Astrocyte (in vitro differentiated cells and primary cell): ENCODE data around the gene CCDC32. TPM values are rescaled to one million over a fixed set of nuclear protein-coding genes. Genes with fewer than 3 reads are reported as not detected.

Source experiments
- DNase-seq: peaks from one replicate; pipeline ENCODE4 v3.0.0-alpha.2; 2010; ENCODE audit warnings: low read depth
- FAIRE-seq: peaks from 2 replicates; lab custom pipeline; 2011; peaks lifted over from hg19 to GRCh38; lab: Jason Lieb, UNC
- H2AFZ ChIP-seq: 2 replicates; pipeline ENCODE4 v1.6.0; 2012; ENCODE audit warnings: low read depth, low read length, inconsistent platforms
- H3K27ac ChIP-seq: 2 replicates; pipeline ENCODE4 v1.5.1; 2011; ENCODE audit warnings: low read depth, low read length, inconsistent platforms
- H3K27me3 ChIP-seq: 2 replicates; pipeline ENCODE4 v1.6.0; 2011; ENCODE audit warnings: low read length, inconsistent platforms; ENCODE audit not compliant: insufficient read depth
- H3K36me3 ChIP-seq: 2 replicates; pipeline ENCODE4 v1.5.1; 2011; ENCODE audit warnings: low read length, inconsistent platforms; ENCODE audit not compliant: insufficient read depth
- H3K4me1 ChIP-seq: 2 replicates; pipeline ENCODE4 v1.5.1; 2011; ENCODE audit warnings: low read length, inconsistent platforms; ENCODE audit not compliant: insufficient read depth
- H3K4me2 ChIP-seq: 2 replicates; pipeline ENCODE4 v1.6.0; 2012; ENCODE audit warnings: low read length, inconsistent platforms
- H3K4me3 ChIP-seq: 2 replicates; pipeline ENCODE4 v1.5.1; 2011; ENCODE audit warnings: low read depth, mild to moderate bottlenecking, low read length, inconsistent platforms; ENCODE audit not compliant: insufficient read depth
- H3K79me2 ChIP-seq: 2 replicates; pipeline ENCODE4 v1.6.0; 2012; ENCODE audit warnings: mild to moderate bottlenecking, low read length, inconsistent platforms; ENCODE audit not compliant: insufficient read depth
- H3K9ac ChIP-seq: 2 replicates; pipeline ENCODE4 v1.6.0; 2012; ENCODE audit warnings: mild to moderate bottlenecking, low read length, inconsistent platforms
- H3K9me3 ChIP-seq: 2 replicates; pipeline ENCODE4 v1.5.1; 2012; ENCODE audit warnings: low read depth, mild to moderate bottlenecking, low read length, inconsistent platforms; ENCODE audit not compliant: insufficient read depth
- H4K20me1 ChIP-seq: 2 replicates; pipeline ENCODE4 v1.6.0; 2012; ENCODE audit warnings: low read length, inconsistent platforms; ENCODE audit not compliant: insufficient read depth
- H3K27ac Mint-ChIP-seq: one replicate; pipeline ENCODE4 v1.8.0; 2021; ENCODE audit warnings: mild to moderate bottlenecking, mixed read lengths; ENCODE audit not compliant: unreplicated experiment
- H3K27me3 Mint-ChIP-seq: one replicate; pipeline ENCODE4 v1.8.0; 2021; ENCODE audit warnings: low read depth, mixed read lengths; ENCODE audit not compliant: unreplicated experiment
- H3K36me3 Mint-ChIP-seq: one replicate; pipeline ENCODE4 v1.8.0; 2021; ENCODE audit warnings: low read depth, mixed read lengths; ENCODE audit not compliant: unreplicated experiment
- H3K4me1 Mint-ChIP-seq: one replicate; pipeline ENCODE4 v1.8.0; 2021; ENCODE audit warnings: low read depth, mixed read lengths; ENCODE audit not compliant: unreplicated experiment
- H3K4me3 Mint-ChIP-seq: one replicate; pipeline ENCODE4 v1.8.0; 2021; ENCODE audit warnings: mild to moderate bottlenecking, moderate library complexity, mixed read lengths; ENCODE audit not compliant: unreplicated experiment
- H3K9me3 Mint-ChIP-seq: one replicate; pipeline ENCODE4 v1.8.0; 2021; ENCODE audit warnings: mild to moderate bottlenecking, mixed read lengths; ENCODE audit not compliant: unreplicated experiment
- CTCF ChIP-seq: IDR thresholded peaks from 2 replicates; pipeline ENCODE4 v1.5.1; 2011; ENCODE audit warnings: low read depth, mild to moderate bottlenecking, inconsistent platforms, low read length, moderate library complexity; ENCODE audit not compliant: insufficient read depth
- EZH2 ChIP-seq: IDR thresholded peaks from 2 replicates; pipeline ENCODE4 v1.6.1; 2012; ENCODE audit warnings: mild to moderate bottlenecking, low read length, inconsistent platforms; ENCODE audit not compliant: insufficient read depth
- total RNA-seq: library from RNA; stranded (reverse); gene quantifications from 2 replicates; pipeline ENCODE4 v1.2.1, GENCODE V29; 2021

CCDC32 gene
- total RNA-seq, 1 donor from 2014 or later: 31.4 TPM

- Histone ChIP-seq H3K36me3 (no peaks in the 10 kb centered on the region), H3K4me2 (peak overlapping the region; percentile 73), H3K79me2 (no peaks in the 10 kb centered on the region), H3K9me3 (no peaks in the 10 kb centered on the region), H2AFZ (peak overlapping the region; percentile 77), H3K4me1 (peaks cover 7% of the 10 kb centered on the region), H3K27me3 (peaks cover 26% of the 10 kb centered on the region), H3K9ac (peak overlapping the region; percentile 9), H3K27ac (no peak overlapping the region), H3K4me3 (no peak overlapping the region), H4K20me1 (no peaks in the 10 kb centered on the region)
- H3K27ac Mint-ChIP-seq: no peak overlapping the region
- no peaks in the 10 kb centered on the region for H3K9me3 Mint-ChIP-seq
- H3K4me1 Mint-ChIP-seq: peaks cover 3% of the 10 kb centered on the region
- FAIRE-seq (no peak), DNase-seq (peak; percentile 40)
- H3K36me3 Mint-ChIP-seq: no peaks in the 10 kb centered on the region
- H3K4me3 Mint-ChIP-seq: peak overlapping the region; percentile 29
- H3K27me3 Mint-ChIP-seq: peaks cover 36% of the 10 kb centered on the region
- TF ChIP-seq CTCF (peak; percentile 34), EZH2 (no peak)
Observed at GRCh38 chr15:40506964-40507571, 57.8 kb downstream of the CCDC32 start.

Other genes with a start within 250 kb of the CCDC32 start
- gene INAFM2, start 241.3 kb downstream of the CCDC32 start, total RNA-seq: 39.2 and 41.2 TPM in 2 replicates
- gene CCDC9B, start 224.1 kb downstream of the CCDC32 start, total RNA-seq: 9.8 and 10.1 TPM in 2 replicates
- not detected in 2 replicates for gene PHGR1, start 214.0 kb downstream of the CCDC32 start, total RNA-seq
- 1.5 and 3.7 TPM in 2 replicates for gene DISP2, start 206.8 kb downstream of the CCDC32 start, total RNA-seq
- 32.9 and 37.8 TPM in 2 replicates for gene KNSTRN, start 182.3 kb downstream of the CCDC32 start, total RNA-seq
- 53.6 and 55.1 TPM in 2 replicates for gene IVD, start 159.2 kb downstream of the CCDC32 start, total RNA-seq
- gene BAHD1, start 124.1 kb downstream of the CCDC32 start, total RNA-seq: 30.4 and 32.2 TPM in 2 replicates
- 25.7 and 26.4 TPM in 2 replicates for gene CHST14, start 94.1 kb downstream of the CCDC32 start, total RNA-seq
- gene RPUSD2, start 4.3 kb upstream of the CCDC32 start, total RNA-seq: 10.9 and 12.2 TPM in 2 replicates
- 2.0 and 3.3 TPM in 2 replicates for gene KNL1, start 29.2 kb upstream of the CCDC32 start, total RNA-seq
- 3.6 and 5.6 TPM in 2 replicates for gene RAD51, start 130.1 kb upstream of the CCDC32 start, total RNA-seq
- 32.0 and 32.6 TPM in 2 replicates for gene RMDN3, start 190.2 kb upstream of the CCDC32 start, total RNA-seq
- 6.4 and 7.3 TPM in 2 replicates for gene GCHFR, start 199.0 kb upstream of the CCDC32 start, total RNA-seq
- 0.19 TPM in 1 of 2 replicates, not detected in the other for gene C15orf62, start 204.9 kb upstream of the CCDC32 start, total RNA-seq
- 13.0 and 13.2 TPM in 2 replicates for gene ZFYVE19, start 242.0 kb upstream of the CCDC32 start, total RNA-seq
- 21.0 and 27.2 TPM in 2 replicates for gene DNAJC17, start 242.4 kb upstream of the CCDC32 start, total RNA-seq